ENCODE measurements around the gene PLD1.

Gene PLD1

DNA sequence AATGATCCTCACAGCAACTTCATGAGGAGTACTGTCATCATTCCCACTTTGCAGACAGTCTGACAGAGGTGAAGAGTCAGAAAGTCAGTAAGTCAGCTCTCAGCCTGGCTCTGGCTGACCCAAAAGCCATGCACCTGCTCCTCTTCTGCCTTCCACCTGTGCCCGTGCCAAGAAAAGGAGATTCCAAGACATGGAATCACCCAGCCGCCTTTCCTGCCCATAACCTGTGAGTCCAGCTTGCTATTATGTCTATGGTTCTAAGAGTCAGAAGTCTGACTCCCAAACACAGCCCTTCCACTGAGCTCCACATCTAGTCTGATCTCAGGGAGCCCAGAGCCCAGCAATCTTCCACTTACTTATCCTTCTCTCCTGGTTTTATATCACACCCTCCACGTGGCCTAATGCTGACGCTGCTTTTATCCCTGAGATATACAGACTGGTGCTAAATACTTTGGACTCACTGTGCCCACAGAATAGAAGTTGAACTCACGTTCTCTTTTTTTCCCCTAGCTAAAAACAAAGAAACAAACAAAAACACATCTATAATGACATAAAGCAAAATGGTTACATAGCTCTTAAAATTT lies 66.0 kb downstream of the PLD1 start:
- DNase-seq: no peak

DNA sequence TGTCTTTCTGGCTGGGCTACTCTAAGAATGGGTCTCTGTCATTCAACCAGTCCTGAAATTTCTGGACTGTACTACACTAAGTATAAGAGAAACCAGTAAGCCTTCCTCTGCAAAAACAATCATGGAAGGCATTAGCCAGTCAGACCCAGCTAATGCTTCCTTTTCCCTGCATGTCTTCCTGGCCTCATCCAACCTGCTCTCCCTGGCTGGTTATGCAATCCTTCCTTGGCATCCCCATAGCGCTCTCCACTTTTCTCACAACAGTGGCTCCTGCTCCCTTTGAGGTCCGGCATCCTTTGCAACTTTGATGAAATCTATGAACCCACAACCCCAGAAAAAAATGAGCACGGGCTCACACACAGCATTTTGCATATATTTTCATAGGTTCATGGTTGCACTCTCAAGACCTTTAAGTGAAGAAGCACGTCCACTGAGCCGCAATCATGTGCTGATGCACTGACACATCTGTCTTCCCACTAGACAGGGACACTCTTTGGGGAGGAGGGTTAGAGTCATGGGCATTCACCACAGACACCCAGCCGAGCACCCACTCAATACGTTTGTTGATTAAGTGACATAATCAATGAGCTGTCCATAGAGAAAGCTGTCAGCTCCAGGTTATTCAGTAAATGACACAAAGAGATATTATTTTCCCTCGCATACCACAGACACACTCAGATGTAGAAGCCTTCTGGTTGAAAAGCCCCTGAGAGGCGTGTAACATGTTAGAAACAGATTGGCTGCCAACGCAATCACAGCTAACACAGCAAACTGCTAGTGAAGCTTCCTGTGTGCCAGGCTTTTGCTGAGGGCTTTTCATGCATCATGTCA lies 66.7 kb downstream of the PLD1 start:
- no peak for DNase-seq

DNA sequence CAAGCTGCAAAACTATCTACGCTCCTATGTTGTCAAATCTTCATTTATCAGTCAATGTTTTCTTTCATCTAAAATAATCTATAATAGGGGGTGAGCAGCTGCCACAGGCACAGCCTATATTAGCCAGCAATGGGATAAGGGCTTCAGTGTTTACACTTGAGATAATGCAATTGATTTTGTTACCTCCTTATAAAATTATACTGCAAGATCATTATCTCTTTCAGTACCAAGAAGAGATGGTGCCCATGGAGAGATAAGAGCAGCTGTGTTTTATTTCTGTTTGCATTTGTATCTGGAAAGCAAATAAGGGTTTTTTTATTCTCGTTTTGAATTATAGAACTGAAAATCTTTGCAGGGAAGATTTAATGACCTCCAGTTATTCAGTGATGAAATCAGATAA lies 68.9 kb downstream of the PLD1 start:
- DNase-seq: no peak

DNA sequence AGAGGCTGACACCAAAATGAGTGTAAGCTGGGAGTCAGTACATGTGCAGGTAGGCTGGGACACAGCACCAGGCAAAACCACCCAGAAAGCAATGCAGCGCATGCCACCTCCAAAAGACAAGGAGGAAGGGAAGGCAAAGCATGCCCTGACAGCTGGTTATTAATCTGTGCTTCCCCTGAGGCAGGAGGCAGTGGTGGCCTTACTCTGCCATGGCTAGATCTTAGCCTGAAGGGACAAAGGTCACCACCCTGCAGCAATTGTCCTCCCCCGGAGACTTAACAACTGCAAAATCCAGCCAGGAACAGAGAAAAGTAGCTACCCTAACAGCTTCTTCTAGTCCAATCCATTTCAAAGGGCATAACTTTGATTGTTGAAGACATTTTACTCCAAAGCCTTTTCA lies 73.7 kb downstream of the PLD1 start:
- DNase-seq: no peak

DNA sequence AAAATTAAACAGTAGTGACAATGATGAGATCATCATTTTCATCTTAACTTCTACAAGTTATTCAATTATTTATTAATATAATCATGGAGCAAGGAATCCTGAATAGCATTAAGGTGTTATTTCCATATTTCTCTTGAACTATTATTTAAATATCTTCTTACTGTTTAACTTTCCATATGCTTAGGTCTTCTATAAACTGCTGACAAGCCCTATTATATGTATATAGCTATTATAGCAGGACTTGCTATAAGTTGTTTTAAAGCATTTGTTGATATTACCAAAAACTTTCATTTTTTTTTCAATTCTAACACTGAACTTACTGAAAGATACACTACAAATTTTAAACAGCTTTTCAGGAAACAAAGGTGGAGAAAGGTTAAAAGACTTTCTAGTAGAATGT lies 76.7 kb downstream of the PLD1 start:
- no peak for DNase-seq

DNA sequence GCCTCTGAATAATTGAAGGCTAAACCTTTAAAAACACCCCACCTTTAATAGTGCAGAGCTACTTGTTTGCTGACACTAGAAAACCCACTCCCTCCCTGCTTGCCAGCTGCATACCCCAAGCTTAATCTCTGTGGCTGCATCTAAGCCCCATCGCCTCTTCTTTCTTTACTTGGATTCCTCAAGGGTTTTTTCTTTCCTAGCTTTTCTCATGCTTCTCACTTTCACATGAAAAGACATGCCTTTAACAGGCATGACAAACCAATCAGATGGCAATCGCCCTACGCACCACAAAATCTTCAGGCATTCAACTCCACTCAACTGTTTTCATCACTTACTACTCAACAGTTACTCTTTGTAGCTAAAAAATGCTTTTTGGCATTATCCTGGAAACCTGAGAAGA lies 77.5 kb downstream of the PLD1 start:
- no peak for DNase-seq

- no peak for DNase-seq
Measured at GRCh38 chr3:171731691-171732090, 78.6 kb downstream of the PLD1 start.

- DNase-seq: no peak
Measured at GRCh38 chr3:171729452-171730334, 80.6 kb downstream of the PLD1 start.

- DNase-seq: no peak
Measured at GRCh38 chr3:171727288-171727687, 83.0 kb downstream of the PLD1 start.

DNA sequence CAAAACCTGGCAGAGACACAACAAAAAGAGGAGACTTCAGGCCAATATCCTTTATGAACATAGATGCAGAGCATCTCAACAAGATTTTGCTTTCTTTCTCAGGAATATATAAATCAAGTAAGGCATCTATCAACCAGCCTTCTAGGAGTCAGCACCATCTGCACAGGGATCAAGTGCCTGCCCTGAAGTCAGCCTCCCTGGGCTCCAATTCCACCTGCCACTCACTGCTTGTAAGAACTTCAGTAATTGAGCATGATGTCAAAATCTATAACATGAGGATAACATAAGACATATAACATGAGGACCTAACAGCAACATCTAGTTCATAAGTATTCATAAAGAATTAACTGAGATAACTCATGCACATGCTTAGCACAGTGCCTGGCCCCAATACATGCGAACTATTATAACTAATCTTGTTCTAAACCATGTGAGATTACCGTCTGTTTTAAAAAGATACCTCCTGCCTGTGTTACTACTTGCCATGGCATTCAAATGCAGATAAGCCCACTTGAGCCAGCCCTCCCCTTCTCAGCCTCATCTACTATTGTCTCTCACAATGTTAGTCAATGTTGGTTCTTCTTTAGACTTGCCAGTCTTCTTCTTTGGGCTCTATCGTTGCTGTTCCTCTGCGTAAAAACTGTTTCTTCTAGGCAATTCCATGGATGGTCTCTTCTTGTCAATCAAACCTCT lies 91.6 kb downstream of the PLD1 start:
- DNase-seq: no peak

DNA sequence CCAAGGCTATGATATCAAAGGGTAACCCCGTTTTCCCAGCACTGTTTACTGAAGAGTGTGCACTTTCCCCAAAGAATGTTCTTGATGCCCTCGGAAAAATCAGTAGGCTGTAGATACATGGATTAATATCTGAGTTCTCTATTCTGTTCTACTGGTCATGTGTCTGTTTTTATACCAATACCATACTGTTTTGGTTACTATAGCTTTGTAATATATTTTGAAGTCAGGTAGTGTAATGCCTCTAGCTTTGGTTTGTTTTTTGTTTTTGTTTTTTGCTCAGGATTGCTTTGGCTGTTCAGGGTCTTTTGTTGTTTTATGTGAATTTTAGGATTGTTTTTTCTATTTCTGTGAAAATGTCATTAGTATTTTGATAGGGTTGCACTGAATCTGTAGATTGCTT lies 95.1 kb downstream of the PLD1 start:
- DNase-seq: no peak

DNA sequence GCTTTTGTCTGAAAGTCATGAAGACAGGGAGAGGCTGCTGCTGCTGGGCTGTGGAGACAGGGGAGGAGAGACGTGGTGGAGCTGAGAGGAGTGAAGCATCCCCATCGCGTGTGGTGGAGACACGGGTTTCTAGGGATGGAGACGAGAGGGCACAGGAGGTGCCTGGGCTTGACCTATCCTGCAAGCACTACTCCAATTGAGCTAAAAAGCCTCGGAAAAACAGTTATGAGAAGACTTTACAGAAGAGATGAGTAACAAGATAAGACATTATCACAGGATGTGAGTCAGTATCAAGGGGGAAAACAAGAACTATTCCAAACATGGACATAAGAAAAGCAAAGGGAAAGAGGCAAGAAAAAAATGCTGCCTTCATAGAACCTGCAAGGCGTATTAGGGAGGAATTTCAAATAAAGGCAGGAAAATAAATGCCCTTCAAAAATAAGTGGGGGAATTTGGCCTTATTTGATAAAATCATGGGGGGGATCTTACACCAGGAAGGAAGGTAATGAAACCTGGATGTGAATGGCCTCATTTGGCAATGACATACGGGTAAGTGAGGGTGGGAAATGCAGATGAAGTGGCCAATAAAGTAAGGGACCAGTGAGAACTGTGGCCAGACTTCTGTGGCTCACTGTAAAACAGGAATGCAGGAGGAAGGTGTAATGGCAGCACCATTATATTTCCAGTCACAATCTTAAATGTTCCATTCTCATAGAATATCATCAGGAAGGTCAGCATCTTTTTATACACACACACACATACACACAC lies 97.9 kb downstream of the PLD1 start:
- DNase-seq: no peak

DNA sequence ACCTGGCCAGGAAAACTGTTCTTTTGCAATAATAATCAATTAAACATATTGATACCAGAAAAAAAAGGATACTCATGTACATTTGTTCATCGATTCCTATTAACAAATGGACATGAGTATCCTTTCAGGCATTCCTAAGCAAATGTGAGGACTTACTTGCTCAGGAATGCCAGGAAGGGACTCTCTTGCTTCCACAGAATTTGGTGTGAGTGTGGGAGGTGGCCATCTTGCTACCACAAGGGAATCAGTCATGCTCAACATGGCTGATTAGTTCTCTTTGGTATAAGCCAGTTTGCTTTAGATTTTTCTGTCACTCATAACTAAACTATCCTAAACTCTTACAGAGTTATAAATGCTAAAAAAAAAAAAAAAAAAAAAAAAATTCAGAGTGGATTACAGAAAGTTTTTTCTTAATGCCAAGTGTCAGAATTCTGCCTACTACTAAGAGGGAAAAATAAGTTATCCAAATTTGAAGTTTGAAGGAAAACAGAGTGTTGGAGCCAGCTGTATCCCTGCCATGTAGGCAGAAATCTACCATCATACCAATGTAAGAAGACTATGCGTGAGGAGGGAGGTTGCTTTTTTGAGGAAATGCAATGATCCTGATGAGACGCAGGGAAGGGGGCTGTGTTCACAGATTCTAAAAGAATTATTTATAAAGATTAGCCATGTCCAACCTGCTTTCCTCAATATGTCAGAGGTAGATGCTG lies 98.7 kb downstream of the PLD1 start:
- no peak for DNase-seq

GRCh38 chr3:171710359-171710758 lies 99.9 kb downstream of the PLD1 start:
- DNase-seq: no peak

- no peak for DNase-seq
Measured at GRCh38 chr3:171704814-171705213, 105.5 kb downstream of the PLD1 start.

DNA sequence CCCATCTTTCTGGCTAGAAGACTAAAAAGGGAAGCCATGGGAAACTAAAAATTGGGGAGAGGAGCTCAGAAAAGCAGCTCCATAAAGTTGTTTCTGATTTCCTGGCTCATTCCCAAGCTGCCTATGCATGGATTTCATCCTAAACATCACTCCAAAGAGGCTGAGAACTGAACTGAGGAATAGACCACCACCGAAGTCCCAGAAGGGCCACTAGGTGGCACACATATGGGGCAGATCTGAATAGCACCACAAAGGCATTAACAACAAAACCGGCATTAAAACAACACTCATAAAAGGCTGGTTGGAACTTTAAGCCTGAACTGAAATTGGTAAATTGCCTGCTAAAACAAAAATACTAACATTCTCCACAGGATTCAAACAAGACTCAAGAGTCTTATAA lies 106.3 kb downstream of the PLD1 start:
- no peak for DNase-seq

- DNase-seq: no peak
Measured at GRCh38 chr3:171703144-171703543, 107.1 kb downstream of the PLD1 start.

DNA sequence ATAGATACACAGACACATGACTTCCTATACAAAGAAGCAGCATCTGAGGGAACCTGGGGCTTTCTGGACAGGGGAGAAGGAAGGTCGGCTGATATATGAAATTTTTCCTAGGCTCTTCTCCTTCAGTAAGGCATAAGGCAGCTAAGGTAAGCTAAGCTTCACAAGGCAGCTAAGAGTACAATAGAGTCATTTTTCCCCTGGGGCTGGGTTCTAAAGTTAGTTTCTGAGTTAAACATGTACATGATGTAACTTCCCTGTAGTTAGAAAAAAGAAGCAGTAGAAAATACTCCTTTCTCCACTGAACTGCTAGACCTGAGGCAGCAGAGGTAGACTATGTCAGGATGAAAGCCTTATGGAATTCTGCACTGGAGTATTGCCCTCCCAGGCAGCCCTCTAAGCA lies 109.6 kb downstream of the PLD1 start:
- DNase-seq: no peak

- DNase-seq: no peak
Measured at GRCh38 chr3:171700157-171700556, 110.1 kb downstream of the PLD1 start.

GRCh38 chr3:171699601-171700000 lies 110.7 kb downstream of the PLD1 start:
- DNase-seq: no peak

DNA sequence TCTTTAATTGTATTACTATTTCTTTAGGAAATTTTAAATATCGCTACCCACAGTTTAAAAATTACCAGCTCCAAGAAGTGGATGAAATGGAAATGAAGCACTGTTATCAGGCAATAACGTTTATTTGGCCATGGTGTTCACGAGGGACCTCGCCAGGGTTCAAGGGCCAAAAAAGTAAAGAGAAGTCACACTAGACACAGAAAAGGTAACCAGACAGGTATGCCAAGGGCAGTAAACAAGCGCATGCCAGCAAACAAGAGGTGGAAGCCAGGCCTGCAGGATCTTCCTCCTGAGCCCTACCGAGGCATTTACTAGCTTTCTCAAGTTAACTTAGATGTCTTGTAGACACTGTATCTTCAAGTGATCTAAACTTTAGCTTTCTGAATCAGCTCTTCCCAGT lies 113.5 kb downstream of the PLD1 start:
- no peak for DNase-seq

GRCh38 chr3:171695426-171695825 lies 114.9 kb downstream of the PLD1 start:
- no peak for DNase-seq
